ENCODE data around the gene RPL7A. TPM values are rescaled to one million over a fixed set of nuclear protein-coding genes. Genes with fewer than 3 reads are reported as not detected.

The RPL7A gene
- total RNA-seq, 1 experiment from 2014 or later = 2,895 TPM

GRCh38 chr9:133394687-133395271, 46.8 kb downstream of the RPL7A start:
- H3K4me2 ChIP-seq (ENCODE audit: insufficient read depth, insufficient read length, low read length) = no peak overlapping the region
- H3K23me2 ChIP-seq (ENCODE audit: insufficient read length, low read depth, low read length, poor library complexity, severe bottlenecking) = no peaks in the 10 kb centered on the region
- H2AFZ ChIP-seq (ENCODE audit: low read length) = no peak overlapping the region
- Mint-ChIP-seq H3K36me3 (ENCODE audit: insufficient read depth in 1 of 3, low read depth in 3 of 3) (peaks cover 0 to 1% (median 0%) of the 10 kb centered on the region in 3 experiments; a peak in 1 of 7 replicates), H3K9me3 (peaks cover 13% of the 10 kb centered on the region in 2 experiments), H3K4me3 (no peak overlapping the region), H3K4me1 (peaks cover 0 to 3% of the 10 kb centered on the region in 2 experiments; a peak in 1 of 4 replicates), H3K27me3 (ENCODE audit: low read depth) (peaks cover 34% of the 10 kb centered on the region), H3K27ac (no peak overlapping the region)
- no peak overlapping the region for H2BK15ac ChIP-seq (ENCODE audit: low read depth, low read length)
- H2BK120ac ChIP-seq (ENCODE audit: low read depth, low read length, poor library complexity, severe bottlenecking) = no peak overlapping the region
- no peak overlapping the region for H3K4ac ChIP-seq (ENCODE audit: low read depth, low read length)
- H3K14ac ChIP-seq (ENCODE audit: insufficient read depth, low read length) = no peak overlapping the region
- H3K9ac ChIP-seq (ENCODE audit: extremely low read depth, insufficient read length, low read length) = no peak overlapping the region
- no peak overlapping the region for H2BK12ac ChIP-seq (ENCODE audit: insufficient read length, low read depth, low read length)
- no peak overlapping the region for H4K5ac ChIP-seq (ENCODE audit: insufficient read length, low read depth, low read length)
- H3T11ph ChIP-seq (ENCODE audit: low read length) = no peak overlapping the region
- no peak for TF ChIP-seq CTCF (conservative IDR thresholded peaks at IDR 0.05)
- H2AK5ac ChIP-seq (ENCODE audit: insufficient read length, low read length) = no peak overlapping the region
- H3K79me2 ChIP-seq (ENCODE audit: insufficient read depth, low read length) = no peaks in the 10 kb centered on the region
- H3K4me1 ChIP-seq (ENCODE audit: insufficient read depth, low read length) = no peaks in the 10 kb centered on the region
- H3K27me3 ChIP-seq (ENCODE audit: insufficient read depth, low read length) = no peaks in the 10 kb centered on the region
- H3K27ac ChIP-seq (ENCODE audit: insufficient read length, low read depth, low read length) = no peak overlapping the region
- H3K18ac ChIP-seq (ENCODE audit: insufficient read length, low read depth, low read length) = no peak overlapping the region
- DNase-seq = no peak
- no peak overlapping the region for H2BK5ac ChIP-seq (ENCODE audit: insufficient read length, low read length)
- no peaks in the 10 kb centered on the region for H3K79me1 ChIP-seq (ENCODE audit: insufficient read depth, low read depth, low read length, poor library complexity, severe bottlenecking)
- no peak overlapping the region for H4K8ac ChIP-seq (replicated peaks; ENCODE audit: insufficient read length, low read depth, low read length)
- no peak overlapping the region for H2BK20ac ChIP-seq (ENCODE audit: low read depth, low read length, poor library complexity, severe bottlenecking)
- H4K20me1 ChIP-seq (ENCODE audit: control insufficient read depth, insufficient read depth, insufficient read length) = no peaks in the 10 kb centered on the region
- no peaks in the 10 kb centered on the region for H3K9me3 ChIP-seq (ENCODE audit: control insufficient read depth, low read depth, low read length)
- no peak overlapping the region for H3K23ac ChIP-seq (ENCODE audit: insufficient read length, low read depth, low read length)
- WGBS (ENCODE audit: extremely low coverage, insufficient read length, low lambda C conversion rate) = no CpG with 5 or more reads among the region's 8 CpGs
- no peak overlapping the region for H4K91ac ChIP-seq (ENCODE audit: insufficient read length, low read depth, low read length)
- no peak overlapping the region for H3K56ac ChIP-seq (ENCODE audit: insufficient read length, low read depth, low read length)
